IPS-15b (cell line): ENCODE measurements around the gene TMEM123.

Experiments
- H3K27me3 ChIP-seq: one replicate; pipeline ENCODE4 v1.6.1; 2013; ENCODE audit warnings: low read length; ENCODE audit not compliant: control insufficient read depth, insufficient read depth
- H3K36me3 ChIP-seq: one replicate; pipeline ENCODE4 v1.6.1; 2013; ENCODE audit warnings: low read length; ENCODE audit not compliant: control insufficient read depth, insufficient read depth
- H3K4me1 ChIP-seq: one replicate; pipeline ENCODE4 v1.6.1; 2013; ENCODE audit warnings: mild to moderate bottlenecking, low read length; ENCODE audit not compliant: control insufficient read depth, insufficient read depth
- H3K4me3 ChIP-seq: one replicate; pipeline ENCODE4 v1.5.1; 2013; ENCODE audit warnings: low read depth, low read length
- H3K9ac ChIP-seq: one replicate; pipeline ENCODE4 v1.6.1; 2013; ENCODE audit warnings: low read depth, mild to moderate bottlenecking, low read length
- H3K9me3 ChIP-seq: one replicate; pipeline ENCODE4 v1.6.1; 2013; ENCODE audit warnings: mild to moderate bottlenecking, low read length; ENCODE audit not compliant: control insufficient read depth, insufficient read depth

TMEM123 gene

DNA sequence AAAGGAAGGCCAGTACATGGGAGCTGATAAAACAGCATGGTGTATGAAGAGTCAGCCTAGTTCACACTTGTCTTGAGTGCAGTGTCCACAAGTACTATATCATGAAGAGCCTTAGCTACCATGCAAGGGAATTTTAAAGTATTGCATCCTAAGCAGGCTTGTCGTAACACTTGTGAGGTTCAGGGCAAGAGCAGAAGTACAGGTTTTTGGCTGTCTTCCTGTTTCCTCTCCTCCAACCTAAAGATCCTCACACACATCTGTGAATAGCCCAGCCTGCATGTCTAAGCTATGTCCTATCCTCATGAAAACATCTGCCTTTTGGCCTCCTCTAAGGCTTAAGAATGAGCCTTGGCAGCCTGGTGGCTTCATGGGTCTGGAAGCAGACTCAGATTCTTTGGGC lies 34.6 kb upstream of the TMEM123 start:
- no peaks in the 10 kb centered on the region for H3K27me3 ChIP-seq
- H3K4me1 ChIP-seq: no peaks in the 10 kb centered on the region
- H3K9ac ChIP-seq: no peak overlapping the region
- H3K36me3 ChIP-seq: no peaks in the 10 kb centered on the region
- H3K4me3 ChIP-seq: no peak overlapping the region
- H3K9me3 ChIP-seq: no peaks in the 10 kb centered on the region

DNA sequence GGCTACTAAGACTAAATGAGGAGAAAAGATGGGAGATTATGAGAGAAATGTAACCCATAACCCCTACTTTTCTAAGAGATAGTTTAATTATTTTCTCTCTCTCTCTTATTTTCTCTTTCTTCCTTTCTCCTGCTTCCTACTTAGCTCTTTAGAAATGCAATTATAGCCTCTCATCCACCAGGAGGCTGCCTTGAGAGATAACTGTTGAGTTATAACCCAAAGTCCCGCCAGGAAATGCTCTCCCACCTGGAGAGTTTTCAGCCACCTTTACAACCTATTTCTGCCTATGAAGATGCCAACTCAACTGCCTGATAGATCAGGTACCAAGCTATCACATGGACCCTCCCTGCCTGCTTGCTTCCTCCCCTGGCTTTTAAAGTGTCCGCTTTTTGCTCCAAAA lies 34.0 kb upstream of the TMEM123 start:
- Histone ChIP-seq H3K9ac (no peak overlapping the region), H3K9me3 (no peaks in the 10 kb centered on the region), H3K4me1 (no peaks in the 10 kb centered on the region), H3K36me3 (no peaks in the 10 kb centered on the region), H3K4me3 (no peak overlapping the region), H3K27me3 (no peaks in the 10 kb centered on the region)

DNA sequence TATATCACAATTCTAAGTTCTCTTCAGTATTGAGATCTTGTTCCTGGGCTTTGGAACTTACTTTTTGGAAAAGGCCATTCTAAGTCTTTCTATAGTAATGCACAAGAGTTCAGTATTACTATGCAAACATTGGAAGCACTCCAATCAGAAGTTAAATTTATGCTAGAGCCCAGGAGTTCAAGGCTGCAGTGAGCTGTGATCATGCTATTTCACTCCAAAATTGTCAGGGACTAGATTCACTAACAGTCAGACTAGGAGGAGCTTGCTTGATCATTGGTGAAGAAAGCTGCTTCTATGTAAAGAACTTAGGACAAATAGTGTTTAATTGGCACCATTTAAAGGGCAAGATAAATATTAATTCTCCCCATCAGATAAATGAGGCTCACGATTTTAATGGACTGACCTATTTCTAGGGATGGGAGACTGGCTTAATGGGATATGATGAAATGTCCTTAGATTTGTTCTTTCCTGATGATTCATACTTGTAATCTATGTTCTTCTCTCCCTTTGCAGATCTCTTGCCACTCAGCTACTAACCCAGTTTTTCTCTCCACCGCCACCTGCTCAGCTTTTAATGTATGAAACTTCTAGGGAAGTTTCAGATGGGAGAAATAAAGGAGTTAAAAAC lies 32.6 kb upstream of the TMEM123 start:
- no peaks in the 10 kb centered on the region for H3K36me3 ChIP-seq
- no peaks in the 10 kb centered on the region for H3K4me1 ChIP-seq
- no peak overlapping the region for H3K4me3 ChIP-seq
- no peaks in the 10 kb centered on the region for H3K27me3 ChIP-seq
- no peaks in the 10 kb centered on the region for H3K9me3 ChIP-seq
- H3K9ac ChIP-seq: no peak overlapping the region

DNA sequence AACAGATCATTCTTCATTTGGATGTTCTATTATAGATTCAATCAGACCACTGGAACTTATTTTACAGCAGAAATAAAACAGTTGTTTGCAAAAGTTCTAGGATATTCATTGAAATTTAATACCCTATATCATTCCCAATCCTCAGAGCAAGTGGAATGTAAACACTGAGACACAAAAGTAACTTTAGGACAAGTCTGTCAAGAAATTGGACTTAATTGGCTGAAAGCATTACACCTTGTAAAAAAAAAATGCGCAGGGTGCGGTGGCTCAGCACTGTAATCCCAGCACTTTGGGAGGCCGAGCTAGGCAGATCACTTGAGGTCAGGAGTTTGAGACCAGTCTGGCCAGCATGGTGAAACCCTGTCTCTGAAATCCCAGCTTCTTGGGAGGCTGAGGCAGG lies 29.9 kb upstream of the TMEM123 start:
- Histone ChIP-seq H3K9ac (no peak overlapping the region), H3K36me3 (no peaks in the 10 kb centered on the region), H3K27me3 (no peaks in the 10 kb centered on the region), H3K4me1 (peaks cover 7% of the 10 kb centered on the region), H3K9me3 (no peaks in the 10 kb centered on the region), H3K4me3 (no peak overlapping the region)

DNA sequence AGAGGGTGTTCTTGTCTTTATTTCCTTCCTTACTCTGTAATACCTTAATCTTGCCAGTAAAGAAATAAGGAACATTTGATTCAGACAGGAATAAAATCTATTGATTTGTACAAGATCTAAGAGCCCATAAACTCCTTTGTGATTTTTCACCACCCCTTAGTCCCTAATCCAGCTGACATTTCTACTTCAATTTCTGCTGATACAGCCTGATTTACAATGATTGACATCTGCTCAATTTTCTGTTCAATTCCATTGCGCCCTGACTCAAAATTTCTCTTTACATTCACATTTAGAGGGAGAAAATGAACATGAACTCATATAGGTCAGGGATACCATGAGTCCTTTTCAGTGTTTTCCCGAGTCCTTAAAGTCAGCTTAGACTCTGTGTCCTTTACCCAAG lies 27.2 kb upstream of the TMEM123 start:
- Histone ChIP-seq H3K9me3 (no peaks in the 10 kb centered on the region), H3K4me1 (peaks cover 9% of the 10 kb centered on the region), H3K36me3 (no peaks in the 10 kb centered on the region), H3K4me3 (no peak overlapping the region), H3K9ac (no peak overlapping the region), H3K27me3 (no peaks in the 10 kb centered on the region)

DNA sequence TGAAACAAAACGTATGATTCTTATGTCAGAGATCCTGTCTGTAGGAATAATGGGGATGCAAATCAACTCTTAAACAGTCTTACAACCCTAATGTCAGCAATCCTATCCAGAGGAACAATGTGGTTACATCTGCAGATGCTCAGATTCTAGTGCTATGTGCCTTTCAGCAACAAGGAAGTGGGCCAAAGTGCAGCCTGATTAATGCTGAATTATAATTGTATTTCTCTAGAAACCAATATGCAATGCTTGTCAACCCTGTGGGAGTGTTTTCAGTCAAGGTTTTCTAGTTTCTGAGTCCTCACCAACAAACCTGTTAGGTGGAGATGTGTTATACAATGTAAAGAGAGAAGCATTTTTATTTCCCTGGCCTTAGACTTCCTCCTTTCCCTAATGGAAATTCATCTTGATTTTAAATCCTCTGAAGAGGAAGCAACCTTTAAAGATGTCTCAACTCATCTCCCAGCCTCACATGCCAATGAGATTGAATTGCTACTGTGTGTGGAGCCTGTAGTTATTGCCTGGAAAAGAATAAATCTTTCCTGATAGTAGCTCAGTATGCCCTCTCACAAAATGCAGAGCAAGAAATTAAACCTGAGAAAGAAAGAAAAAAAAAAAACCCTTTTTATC lies 26.2 kb upstream of the TMEM123 start:
- Histone ChIP-seq H3K4me1 (peaks cover 9% of the 10 kb centered on the region), H3K9me3 (no peaks in the 10 kb centered on the region), H3K9ac (no peak overlapping the region), H3K36me3 (no peaks in the 10 kb centered on the region), H3K27me3 (no peaks in the 10 kb centered on the region), H3K4me3 (no peak overlapping the region)

DNA sequence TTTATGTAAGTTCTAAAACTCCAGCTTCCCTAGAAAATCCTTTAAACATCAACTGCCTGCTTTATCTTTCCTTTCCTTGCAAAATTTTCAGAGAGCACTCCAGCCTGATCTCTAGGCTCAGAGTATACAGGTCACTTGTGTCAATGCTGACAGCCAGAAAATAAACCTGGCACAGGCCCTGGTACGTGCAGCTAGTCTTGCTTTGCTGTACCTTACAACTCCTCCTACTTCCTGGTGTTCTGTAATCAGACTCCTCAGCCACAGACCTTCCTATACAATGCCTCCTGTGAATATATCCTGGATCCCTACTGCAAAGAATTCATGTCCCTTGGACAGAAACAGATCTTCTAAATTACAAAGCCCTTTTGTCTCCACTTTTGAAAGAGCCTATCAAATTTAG lies 24.2 kb upstream of the TMEM123 start:
- Histone ChIP-seq H3K4me1 (peaks cover 9% of the 10 kb centered on the region), H3K9ac (no peak overlapping the region), H3K27me3 (no peaks in the 10 kb centered on the region)

DNA sequence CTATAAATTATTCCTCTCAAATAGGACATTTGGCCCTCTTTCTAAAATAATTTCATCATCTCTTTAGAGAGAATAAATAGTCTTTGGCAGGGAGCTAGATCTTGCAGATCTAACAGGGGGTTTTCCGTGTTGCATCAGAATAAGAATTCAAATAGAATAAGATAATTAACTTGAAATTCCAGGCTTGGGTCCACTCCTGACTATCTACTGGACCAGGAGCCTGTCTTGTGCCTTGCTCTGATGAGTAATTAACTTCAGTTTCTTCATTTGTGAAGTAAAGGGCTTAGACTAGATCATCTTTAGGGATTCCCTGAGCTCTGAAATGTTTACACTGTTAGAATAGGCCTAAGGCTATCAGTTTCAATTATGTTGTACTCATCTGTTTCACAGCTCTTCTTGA lies 23.5 kb upstream of the TMEM123 start:
- no peak overlapping the region for H3K9ac ChIP-seq

More for the DNA sequence above, 24.2 kb upstream of the TMEM123 start:
- H3K9me3 ChIP-seq: no peaks in the 10 kb centered on the region
- no peak overlapping the region for H3K4me3 ChIP-seq
- H3K36me3 ChIP-seq: no peaks in the 10 kb centered on the region

DNA sequence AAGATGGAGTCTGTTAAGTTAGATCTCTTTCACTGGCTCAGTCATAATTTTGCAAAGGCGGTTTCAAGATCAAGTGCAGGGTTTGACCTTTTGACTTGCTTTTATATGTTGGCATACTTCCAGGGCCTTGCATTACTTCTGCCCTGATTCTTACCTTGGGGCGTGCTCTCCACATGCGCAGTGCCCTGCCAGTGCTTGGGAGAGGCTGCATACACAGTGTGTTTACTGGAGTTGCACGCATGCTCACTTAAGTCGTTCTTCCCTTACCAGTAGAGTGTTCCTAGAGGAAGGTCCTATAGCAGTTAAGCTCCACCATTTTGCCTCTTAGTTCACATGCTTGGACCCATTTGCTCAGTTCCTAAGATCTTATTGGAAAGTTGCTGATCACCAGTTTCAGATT lies 21.0 kb upstream of the TMEM123 start:
- H3K27me3 ChIP-seq: no peaks in the 10 kb centered on the region

More for the DNA sequence above, 23.5 kb upstream of the TMEM123 start:
- Histone ChIP-seq H3K9me3 (no peaks in the 10 kb centered on the region), H3K27me3 (no peaks in the 10 kb centered on the region), H3K4me1 (peaks cover 9% of the 10 kb centered on the region), H3K36me3 (no peaks in the 10 kb centered on the region), H3K4me3 (no peak overlapping the region)

DNA sequence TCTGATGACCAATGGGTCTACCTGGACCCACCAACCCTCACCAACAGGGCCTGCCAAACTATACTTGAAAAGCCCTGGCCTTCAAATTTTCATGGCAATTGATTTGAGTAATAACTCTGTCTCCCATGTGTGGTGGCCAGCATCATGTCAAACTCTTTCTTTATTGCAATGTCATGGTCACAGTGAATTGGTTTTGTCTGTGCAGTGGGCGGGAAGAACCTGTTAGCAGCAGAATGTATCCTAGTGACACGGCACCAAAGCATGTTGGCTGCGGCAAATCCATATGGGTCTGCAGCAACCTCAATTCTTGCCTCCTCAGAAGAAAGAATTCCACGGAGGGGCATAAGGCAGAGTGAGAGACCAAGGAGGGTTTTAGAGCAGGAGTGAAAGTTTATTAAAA lies 19.6 kb upstream of the TMEM123 start:
- H3K4me3 ChIP-seq: no peak overlapping the region
- no peaks in the 10 kb centered on the region for H3K27me3 ChIP-seq
- H3K4me1 ChIP-seq: peaks cover 2% of the 10 kb centered on the region
- H3K9me3 ChIP-seq: no peaks in the 10 kb centered on the region
- no peaks in the 10 kb centered on the region for H3K36me3 ChIP-seq
- H3K9ac ChIP-seq: no peak overlapping the region

More for the DNA sequence above, 21.0 kb upstream of the TMEM123 start:
- Histone ChIP-seq H3K9ac (no peak overlapping the region), H3K4me1 (peaks cover 2% of the 10 kb centered on the region), H3K9me3 (no peaks in the 10 kb centered on the region), H3K4me3 (no peak overlapping the region), H3K36me3 (no peaks in the 10 kb centered on the region)

DNA sequence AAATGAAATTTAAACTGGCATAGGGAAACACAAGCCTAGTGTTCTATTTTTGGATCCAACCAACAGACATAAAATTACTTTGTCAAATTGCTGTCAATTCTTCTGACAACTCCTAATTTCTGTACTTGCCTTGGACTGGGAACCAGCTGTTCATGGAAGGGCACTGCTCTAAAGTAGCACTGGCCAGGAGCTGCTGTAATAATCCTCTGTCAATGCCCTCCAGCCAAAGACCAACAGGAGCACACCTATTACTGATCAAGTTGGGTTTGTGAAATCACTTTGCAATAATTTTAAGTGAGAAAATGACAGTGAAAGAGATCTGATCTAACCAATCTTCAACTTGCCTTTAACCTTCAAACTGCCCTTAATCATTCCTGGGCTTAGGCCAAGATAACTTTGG lies 18.9 kb upstream of the TMEM123 start:
- no peaks in the 10 kb centered on the region for H3K36me3 ChIP-seq
- peaks cover 1% of the 10 kb centered on the region for H3K4me1 ChIP-seq
- H3K9ac ChIP-seq: no peak overlapping the region
- no peaks in the 10 kb centered on the region for H3K9me3 ChIP-seq
- no peak overlapping the region for H3K4me3 ChIP-seq
- no peaks in the 10 kb centered on the region for H3K27me3 ChIP-seq

DNA sequence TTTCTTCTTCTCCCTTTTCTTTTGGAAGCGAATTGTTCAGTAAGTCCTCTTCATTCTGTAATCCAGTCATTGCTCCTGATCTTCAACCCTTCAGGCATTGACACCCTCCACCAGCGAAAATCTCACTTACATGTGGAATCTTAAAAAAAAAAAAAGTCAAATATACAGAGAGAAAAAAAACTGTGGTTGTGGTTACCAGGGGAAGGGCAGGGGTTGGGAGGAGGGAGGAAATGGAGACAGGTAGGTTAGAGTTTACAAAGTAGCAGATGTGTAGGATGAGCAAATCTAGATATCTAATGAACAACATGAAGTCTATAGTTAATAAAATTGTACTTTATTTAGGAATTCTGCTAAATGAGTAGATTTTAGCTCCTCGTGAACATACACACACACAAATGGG lies 17.7 kb upstream of the TMEM123 start:
- Histone ChIP-seq H3K4me3 (no peak overlapping the region), H3K9ac (no peak overlapping the region), H3K9me3 (no peaks in the 10 kb centered on the region), H3K4me1 (no peaks in the 10 kb centered on the region), H3K27me3 (no peaks in the 10 kb centered on the region), H3K36me3 (no peaks in the 10 kb centered on the region)
